Measurements from ENCODE around the gene KCTD7.
"Not testable (repeated sequence)": the region's sequence is repeated elsewhere in the genome, so short reads cannot be mapped to it uniquely, and the experiment has no call there.

The KCTD7 gene

DNA sequence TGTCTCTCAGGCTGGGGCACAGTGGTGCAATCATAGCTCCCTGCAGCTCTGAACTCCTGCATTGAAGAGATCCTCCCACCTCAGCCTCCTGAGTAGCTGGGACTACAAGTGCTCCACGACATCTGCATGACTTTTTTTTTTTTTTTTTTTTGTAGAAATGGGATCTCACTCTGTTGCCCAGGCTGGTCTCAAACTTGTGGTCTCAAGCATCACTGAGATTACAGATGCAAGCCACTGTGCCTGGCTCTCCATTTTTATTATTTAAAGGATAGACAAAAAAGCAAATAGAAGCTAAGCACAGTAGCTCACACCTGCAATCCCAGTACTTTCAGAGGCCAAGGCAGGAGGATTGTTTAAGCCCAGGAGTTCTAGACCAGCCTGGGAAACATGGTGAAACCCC lies 13.0 kb upstream of the KCTD7 start:
- peaks cover 8 to 27% (median 15%) of the 10 kb centered on the region in 11 experiments; a peak in 21 of 22 replicates for H3K9me3 ChIP-seq (replicated peaks in 1 of 11)
- no peak overlapping the region for H3K4me2 ChIP-seq
- no peaks in the 10 kb centered on the region for H4K20me1 ChIP-seq
- no peak overlapping the region for H3K4me3 ChIP-seq
- no peaks in the 10 kb centered on the region for H3K36me3 ChIP-seq
- no peaks in the 10 kb centered on the region for H3K4me1 ChIP-seq
- TF ChIP-seq Cebpa-rat (IDR thresholded peaks at IDR 0.05): no peak
- H3K27ac ChIP-seq: no peak overlapping the region
- no peak overlapping the region for H3K9ac ChIP-seq
- H3K27me3 ChIP-seq: no peaks in the 10 kb centered on the region

DNA sequence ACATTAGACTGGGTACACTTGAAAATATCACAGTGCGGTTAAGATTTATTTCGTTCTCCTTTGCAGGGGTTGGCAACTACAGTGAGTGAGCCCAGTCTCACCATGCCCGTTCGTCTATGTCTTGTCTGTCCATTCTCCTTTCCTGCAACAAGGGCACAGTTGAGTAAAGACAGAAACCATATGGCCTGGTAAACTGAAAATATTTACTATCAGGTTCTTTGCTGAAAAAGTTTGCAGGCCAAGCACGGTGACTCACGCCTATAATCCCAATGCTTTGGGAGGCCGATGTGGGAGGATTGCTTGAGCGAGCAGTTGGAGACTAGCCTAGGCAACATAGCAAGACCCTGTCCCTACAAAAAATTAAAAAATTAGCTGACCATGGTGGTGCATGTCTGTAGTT lies 11.4 kb upstream of the KCTD7 start:
- Histone ChIP-seq H3K4me1 (no peaks in the 10 kb centered on the region), H3K36me3 (no peaks in the 10 kb centered on the region), H3K27me3 (no peaks in the 10 kb centered on the region), H3K4me2 (no peak overlapping the region), H3K27ac (no peak overlapping the region), H3K9ac (no peak overlapping the region), H3K4me3 (no peak overlapping the region), H3K9me3 (replicated peaks in 1 of 11) (peaks cover 8 to 23% (median 15%) of the 10 kb centered on the region in 11 experiments; a peak in 21 of 22 replicates), H4K20me1 (no peaks in the 10 kb centered on the region)
- no peak for TF ChIP-seq Cebpa-rat (IDR thresholded peaks at IDR 0.05)

DNA sequence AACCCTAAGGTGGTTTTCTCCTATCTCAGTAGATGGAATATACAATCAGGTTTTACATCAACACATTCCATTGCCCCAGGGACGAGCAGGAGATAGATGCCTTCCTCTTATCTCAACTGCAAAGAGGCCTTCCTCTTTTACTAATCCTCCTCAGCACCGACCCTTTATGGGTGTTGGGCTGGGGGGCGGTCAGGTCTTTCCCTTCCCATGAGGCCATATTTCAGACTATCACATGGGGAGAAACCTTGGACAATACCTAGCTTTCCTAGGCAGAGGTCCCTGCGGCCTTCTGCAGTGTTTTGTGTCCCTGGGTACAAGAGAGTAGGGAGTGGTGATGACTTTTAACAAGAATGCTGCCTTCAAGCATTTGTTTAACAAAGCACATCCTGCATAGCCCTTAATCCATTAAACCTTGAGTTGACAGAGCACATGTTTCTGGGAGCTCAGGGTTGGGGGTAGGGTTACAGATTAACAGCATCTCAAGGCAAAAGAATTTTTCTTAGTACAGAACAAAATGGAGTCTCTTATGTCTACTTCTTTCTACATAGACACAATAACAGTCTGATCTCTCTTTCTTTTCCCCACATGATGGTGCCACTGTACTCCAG lies 9.2 kb upstream of the KCTD7 start:
- not testable (repeated sequence) for H3K27me3 ChIP-seq; H3K36me3 ChIP-seq; H3K9ac ChIP-seq; H3K4me3 ChIP-seq; H3K4me1 ChIP-seq; H4K20me1 ChIP-seq; H3K27ac ChIP-seq; H3K9me3 ChIP-seq (replicated peaks in 1 of 11); H3K4me2 ChIP-seq

DNA sequence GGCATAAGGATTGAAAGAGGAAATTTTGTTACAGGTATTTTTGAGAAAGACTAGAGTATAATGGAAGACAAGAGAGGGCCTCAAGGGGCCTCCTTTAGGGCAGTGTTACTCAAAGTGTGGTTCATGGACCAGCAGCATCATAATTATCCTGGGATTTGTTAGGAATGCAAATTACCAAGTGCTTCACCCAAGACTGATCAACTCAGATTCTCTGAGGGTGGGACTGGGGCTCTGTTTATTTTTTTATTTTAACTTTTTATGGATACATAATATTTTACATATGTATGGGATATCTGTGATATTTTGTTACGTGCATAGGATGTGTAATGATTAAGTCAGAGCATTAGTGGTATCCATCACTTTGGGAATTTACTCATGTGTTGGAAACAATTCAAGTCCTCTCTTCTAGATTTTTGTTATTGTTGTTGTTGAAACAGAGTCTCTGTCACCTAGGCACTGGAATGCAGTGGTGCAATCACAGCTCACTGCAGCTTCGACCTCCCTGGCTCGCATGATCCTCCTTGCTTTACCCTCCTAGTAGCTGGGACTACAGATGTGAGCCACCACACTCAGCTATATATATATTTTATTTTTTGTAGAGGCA lies 2.2 kb upstream of the KCTD7 start:
- H3K4me3 ChIP-seq: no peak overlapping the region
- peaks cover 0 to 9% (median 0%) of the 10 kb centered on the region in 11 experiments; a peak in 3 of 22 replicates for H3K27me3 ChIP-seq
- H3K36me3 ChIP-seq: no peaks in the 10 kb centered on the region
- H3K9ac ChIP-seq: no peak overlapping the region
- H3K4me2 ChIP-seq: no peak overlapping the region; a peak in 1 of 22 replicates
- H3K4me1 ChIP-seq: peaks cover 31 to 38% (median 34%) of the 10 kb centered on the region in 10 experiments
- peaks cover 0 to 19% (median 10%) of the 10 kb centered on the region in 11 experiments; a peak in 9 of 22 replicates for H4K20me1 ChIP-seq
- no peak for TF ChIP-seq Cebpa-rat (IDR thresholded peaks at IDR 0.05)
- peaks cover 0 to 8% (median 0%) of the 10 kb centered on the region in 11 experiments; a peak in 6 of 22 replicates for H3K9me3 ChIP-seq (replicated peaks in 1 of 11)
- H3K27ac ChIP-seq: no peak overlapping the region

DNA sequence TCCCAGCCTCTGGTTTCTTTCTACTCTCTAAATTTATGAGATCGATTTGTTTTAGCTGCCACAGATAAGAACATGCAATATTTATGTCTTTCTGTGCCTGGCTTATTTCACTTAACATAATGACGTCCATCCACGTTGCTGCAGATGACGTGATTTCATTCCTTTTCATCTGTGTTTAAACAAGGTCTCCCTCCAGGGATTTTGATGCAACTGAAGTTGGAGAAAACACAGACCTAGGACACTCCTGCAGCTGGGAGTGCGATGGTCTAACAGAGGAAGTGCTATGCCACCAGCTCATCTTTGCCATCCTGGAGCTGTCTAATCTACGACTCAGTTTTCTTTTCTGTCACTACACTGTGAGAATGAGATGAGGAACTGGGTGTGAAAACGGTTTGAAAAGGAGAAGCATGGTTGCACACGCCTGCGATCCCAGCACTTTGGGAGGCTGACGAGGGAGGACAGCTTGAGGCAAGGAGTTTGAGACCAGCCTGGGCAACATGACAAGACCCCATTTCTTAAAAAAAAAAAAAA lies 1.5 kb upstream of the KCTD7 start:
- Histone ChIP-seq H3K27me3 (peaks cover 0 to 9% (median 0%) of the 10 kb centered on the region in 11 experiments; a peak in 3 of 22 replicates), H3K9ac (peak overlapping the region in 7 of 11 experiments; percentile 80 to 89 (median 87); a peak in 9 of 22 replicates), H4K20me1 (peaks cover 0 to 25% (median 17%) of the 10 kb centered on the region in 11 experiments; a peak in 12 of 22 replicates), H3K4me2 (peak overlapping the region; percentile 84 to 98 (median 89)), H3K27ac (peak overlapping the region; percentile 75 to 92 (median 86); a peak in 14 of 22 replicates), H3K4me3 (peak overlapping the region in 5 of 10 experiments; percentile 57 to 77 (median 70); a peak in 9 of 20 replicates), H3K36me3 (no peaks in the 10 kb centered on the region), H3K4me1 (peaks cover 39 to 46% (median 42%) of the 10 kb centered on the region in 10 experiments), H3K9me3 (replicated peaks in 1 of 11) (peaks cover 0 to 8% (median 0%) of the 10 kb centered on the region in 11 experiments; a peak in 6 of 22 replicates)
- TF ChIP-seq Cebpa-rat (IDR thresholded peaks at IDR 0.05): no peak

DNA sequence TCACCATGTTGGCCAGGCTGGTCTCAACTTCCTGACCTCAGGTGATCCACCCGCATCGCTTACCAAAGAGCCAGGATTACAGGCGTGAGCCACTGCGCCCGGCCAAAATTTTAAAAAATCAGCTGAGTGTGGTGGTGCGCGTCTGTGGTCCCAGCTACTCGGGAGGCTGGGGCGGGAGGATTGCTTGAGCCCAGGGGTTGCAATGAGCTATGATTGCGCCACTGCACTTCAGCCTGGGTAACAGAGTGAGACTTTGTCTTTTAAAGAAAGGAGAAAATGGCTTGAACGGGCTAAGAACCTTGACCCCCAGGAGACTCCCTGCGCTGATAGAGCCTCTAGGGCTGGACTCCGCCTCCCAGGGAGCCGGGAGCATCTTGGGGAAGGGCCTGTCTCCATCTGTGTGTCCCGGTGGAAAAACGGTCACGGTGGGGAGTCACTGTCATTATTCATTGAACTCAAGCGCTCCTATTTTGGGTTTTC lies 760 bp upstream of the KCTD7 start:
- Histone ChIP-seq H3K4me1 (peaks cover 46 to 53% (median 49%) of the 10 kb centered on the region in 10 experiments), H3K36me3 (no peaks in the 10 kb centered on the region), H3K9ac (peak overlapping the region; percentile 79 to 89 (median 87)), H3K9me3 (replicated peaks in 1 of 11) (peaks cover 0 to 8% (median 0%) of the 10 kb centered on the region in 11 experiments; a peak in 6 of 22 replicates), H3K27me3 (peaks cover 0 to 9% (median 0%) of the 10 kb centered on the region in 11 experiments; a peak in 3 of 22 replicates), H4K20me1 (peaks cover 0 to 32% (median 17%) of the 10 kb centered on the region in 11 experiments; a peak in 12 of 22 replicates), H3K4me2 (peak overlapping the region; percentile 84 to 98 (median 89)), H3K27ac (peak overlapping the region; percentile 75 to 92 (median 86)), H3K4me3 (peak overlapping the region; percentile 57 to 83 (median 74))
- TF ChIP-seq Cebpa-rat (IDR thresholded peaks at IDR 0.05): peak in 4 of 11 experiments; percentile 30 to 84 (median 49); a peak in 5 of 22 replicates

DNA sequence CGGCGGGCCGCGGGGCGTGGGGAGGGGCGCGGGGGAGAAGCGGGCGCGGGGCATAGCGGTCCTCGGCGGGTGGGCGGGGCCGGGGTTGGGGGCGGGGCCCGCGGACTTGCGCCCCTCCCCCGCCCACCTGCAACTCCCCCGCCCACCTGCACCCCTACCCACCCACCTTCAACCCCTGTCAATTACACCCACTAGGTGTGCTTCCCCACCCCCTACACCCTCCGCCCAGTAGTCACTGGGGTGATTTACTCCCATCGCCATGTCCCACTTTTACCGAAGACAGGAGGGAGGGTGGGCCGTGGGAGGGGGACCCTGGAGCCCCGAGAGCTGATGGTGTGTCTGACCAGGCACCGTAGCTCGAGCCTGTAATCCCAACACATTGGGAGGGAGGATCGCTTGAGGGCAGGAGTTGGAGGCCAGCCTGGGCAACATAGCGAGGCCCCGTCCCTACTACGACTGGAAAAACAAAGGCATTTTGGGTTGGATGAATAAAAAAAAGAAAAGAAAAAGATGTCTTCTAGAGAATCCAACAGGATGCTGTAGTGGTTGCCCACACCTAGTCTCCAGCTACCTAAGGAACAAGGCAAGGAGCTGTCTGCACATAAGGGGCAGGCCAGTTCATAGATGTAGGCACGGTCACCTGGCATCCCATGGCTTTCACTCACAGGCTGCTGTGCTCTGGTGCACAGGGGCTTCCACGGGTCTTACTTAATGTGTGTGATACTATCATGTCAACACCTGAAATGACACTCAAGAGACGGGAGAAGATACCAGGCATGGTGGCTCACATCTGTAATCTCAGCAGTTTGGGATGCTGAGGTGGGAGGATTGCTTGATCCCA lies 761 bp downstream of the KCTD7 start:
- Histone ChIP-seq H3K4me2 (peak overlapping the region; percentile 76 to 99 (median 84)), H3K4me1 (peaks cover 55 to 68% (median 62%) of the 10 kb centered on the region in 10 experiments), H4K20me1 (peaks cover 0 to 36% (median 17%) of the 10 kb centered on the region in 11 experiments; a peak in 12 of 22 replicates), H3K9ac (peak overlapping the region; percentile 70 to 87 (median 81); a peak in 21 of 22 replicates), H3K27ac (peak overlapping the region; percentile 67 to 80 (median 78); a peak in 21 of 22 replicates), H3K27me3 (peaks cover 0 to 9% (median 0%) of the 10 kb centered on the region in 11 experiments; a peak in 3 of 22 replicates), H3K9me3 (replicated peaks in 1 of 11) (peaks cover 0 to 8% (median 0%) of the 10 kb centered on the region in 11 experiments; a peak in 6 of 22 replicates), H3K4me3 (peak overlapping the region; percentile 46 to 83 (median 71)), H3K36me3 (peaks cover 0 to 15% (median 7%) of the 10 kb centered on the region in 11 experiments; a peak in 8 of 22 replicates)
- no peak for TF ChIP-seq Cebpa-rat (IDR thresholded peaks at IDR 0.05)

DNA sequence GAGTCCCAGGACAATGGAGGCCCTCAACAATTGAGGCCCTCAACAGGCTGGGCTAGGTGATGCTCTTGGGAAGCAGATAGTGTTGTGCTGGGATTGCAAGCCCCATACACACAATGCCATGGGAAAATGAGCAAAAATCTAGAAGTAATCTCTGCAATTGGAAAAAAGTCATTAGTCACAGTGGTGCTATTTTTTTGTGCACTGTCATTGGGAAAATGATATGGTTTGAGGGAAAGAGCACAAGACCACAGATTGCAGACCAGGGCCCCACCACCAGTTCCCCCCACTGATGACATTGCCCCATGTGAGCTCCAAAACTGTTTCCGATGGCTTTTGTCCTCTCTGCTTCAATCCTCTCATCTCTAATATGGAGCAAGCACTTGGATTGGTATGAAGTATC lies 1.9 kb downstream of the KCTD7 start:
- peak overlapping the region; percentile 76 to 99 (median 84) for H3K4me2 ChIP-seq

More for the DNA sequence above, 1.9 kb downstream of the KCTD7 start:
- H3K4me1 ChIP-seq: peaks cover 63 to 77% (median 71%) of the 10 kb centered on the region in 10 experiments
- H3K36me3 ChIP-seq: peaks cover 0 to 17% (median 7%) of the 10 kb centered on the region in 11 experiments; a peak in 8 of 22 replicates
- peaks cover 0 to 8% (median 0%) of the 10 kb centered on the region in 11 experiments; a peak in 6 of 22 replicates for H3K9me3 ChIP-seq (replicated peaks in 1 of 11)
- peak in 3 of 11 experiments; percentile 5 to 14 (median 11); a peak in 1 of 22 replicates for TF ChIP-seq Cebpa-rat (IDR thresholded peaks at IDR 0.05)
- H4K20me1 ChIP-seq: peaks cover 0 to 36% (median 17%) of the 10 kb centered on the region in 11 experiments; a peak in 12 of 22 replicates
- peak overlapping the region in 8 of 11 experiments; percentile 14 to 63 (median 44); a peak in 12 of 22 replicates for H3K27ac ChIP-seq
- peak overlapping the region in 3 of 11 experiments; percentile 34 to 45 (median 44); a peak in 5 of 22 replicates for H3K9ac ChIP-seq
- peaks cover 0 to 9% (median 0%) of the 10 kb centered on the region in 11 experiments; a peak in 3 of 22 replicates for H3K27me3 ChIP-seq
- H3K4me3 ChIP-seq: peak overlapping the region in 5 of 10 experiments; percentile 3 to 81 (median 50); a peak in 5 of 20 replicates

Data from BLaER1 treated with 17β-estradiol and CSF1 and Interleukin-3, amounts not matched to agents 10 nM and 100 nM (cell line).